Right ventricle myocardium inferior (tissue), 1 donor: Measurements from ENCODE around the gene DUSP7. TPM values are rescaled to one million over a fixed set of nuclear protein-coding genes. Genes with fewer than 3 reads are reported as not detected.

Experiments
- ATAC-seq: fragments of 200-7000 bp; cut with Tn5 transposase; one replicate; pipeline ENCODE4 v1.9.1; 2020; ENCODE audit warnings: mild to moderate bottlenecking, moderate library complexity
- DNase-seq: peaks from one replicate; pipeline ENCODE4 v3.0.0; 2021; ENCODE audit errors: missing footprints
- intact Hi-C: fragments of 100-400 bp; cut with DNase I; formaldehyde crosslinking; loops from one replicate; pipeline ENCODE4 v1.11.0; 2022
- total RNA-seq: library from RNA; stranded (reverse); fragmentation: NEBNext Ultra II Directional; extraction: Animal tissue kit (Norgen Biotek cat#: 25700); gene quantifications from one replicate; pipeline ENCODE4 v1.2.1, GENCODE V29; 2021
- donor health status: DM: no; HTN: yes; CAD: no; lungs with severe emphysema.

Gene DUSP7
- total RNA-seq, 1 donor from 2014 or later: 25.0 TPM

- no peak for ATAC-seq
- intact Hi-C loops: no loop called here
- DNase-seq: peak; percentile 59
These were observed 32.3 kb upstream of the DUSP7 start for GRCh38 chr3:52088445-52089367.

- intact Hi-C loops: no loop called here
- DNase-seq (peak; percentile 23), ATAC-seq (no peak)
These were observed 31.4 kb upstream of the DUSP7 start for GRCh38 chr3:52087731-52088130.

- ATAC-seq (no peak), DNase-seq (peak; percentile 33)
- intact Hi-C loops: no loop called here
These were observed 30.7 kb upstream of the DUSP7 start for GRCh38 chr3:52086976-52087663.

GRCh38 chr3:52086461-52086860 lies 30.1 kb upstream of the DUSP7 start:
- DNase-seq (peak; percentile 55), ATAC-seq (no peak)
- intact Hi-C loops: no loop called here

GRCh38 chr3:52085681-52086282 lies 29.4 kb upstream of the DUSP7 start:
- DNase-seq: peak; percentile 41
- intact Hi-C loops: no loop called here
- ATAC-seq: no peak

- DNase-seq (peak; percentile 44), ATAC-seq (no peak)
- intact Hi-C loops: no loop called here
These were observed 28.7 kb upstream of the DUSP7 start for GRCh38 chr3:52084954-52085680.

GRCh38 chr3:52084216-52084945 lies 28.0 kb upstream of the DUSP7 start:
- DNase-seq (peak; percentile 53), ATAC-seq (no peak)
- intact Hi-C loops: no loop called here

GRCh38 chr3:52083556-52084087 lies 27.3 kb upstream of the DUSP7 start:
- intact Hi-C loops: no loop called here
- DNase-seq: peak; percentile 6
- no peak for ATAC-seq

GRCh38 chr3:52082951-52083350 lies 26.6 kb upstream of the DUSP7 start:
- DNase-seq: peak; percentile 7
- intact Hi-C loops: no loop called here
- ATAC-seq: no peak

- ATAC-seq (no peak), DNase-seq (peak; percentile 8)
- intact Hi-C loops: no loop called here
These were observed 24.7 kb upstream of the DUSP7 start for GRCh38 chr3:52080830-52081719.

- intact Hi-C loops: no loop called here
- DNase-seq: no peak
- no peak for ATAC-seq
These were observed 23.6 kb upstream of the DUSP7 start for GRCh38 chr3:52079958-52080357.

- ATAC-seq (no peak), DNase-seq (peak; percentile 50)
- intact Hi-C loops: no loop called here
These were observed 22.6 kb upstream of the DUSP7 start for GRCh38 chr3:52078781-52079560.

- ATAC-seq: no peak
- no peak for DNase-seq
- intact Hi-C loops: no loop called here
These were observed 21.6 kb upstream of the DUSP7 start for GRCh38 chr3:52077925-52078324.

GRCh38 chr3:52076896-52077780 lies 20.8 kb upstream of the DUSP7 start:
- intact Hi-C loops: no loop called here
- DNase-seq (no peak), ATAC-seq (peak; percentile 21)

- ATAC-seq (peak; percentile 36), DNase-seq (no peak)
- intact Hi-C loops: no loop called here
These were observed 17.1 kb upstream of the DUSP7 start for GRCh38 chr3:52073490-52073889.

- DNase-seq (no peak), ATAC-seq (no peak)
- intact Hi-C loops: no loop called here
These were observed 16.1 kb upstream of the DUSP7 start for GRCh38 chr3:52072471-52072870.
